Body of pancreas (tissue), 4 donors: ENCODE measurements around the gene CASR. TPM values are rescaled to one million over a fixed set of nuclear protein-coding genes. Genes with fewer than 3 reads are reported as not detected.

Experiments used
- ATAC-seq: fragments of 150-250 bp; one replicate; pipeline ENCODE4 v1.9.1; 2016
- DNase-seq, 4 donors: peaks; one replicate each; pipeline ENCODE4 v3.0.0-alpha.2; 2019
- H3K27ac ChIP-seq, 4 donors: fragments of 200-600 bp; sonication (generic); 1 replicate in 3 of 4; 2 replicates in 1 of 4; pipeline versions ENCODE4 v1.5.1 to v1.6.1; 2016 to 2019; ENCODE audit warnings: mild to moderate bottlenecking in 1 of 4, mixed read lengths in 1 of 4, moderate library complexity in 1 of 4
- H3K27me3 ChIP-seq, 2 donors: fragments of 200-600 bp; sonication (generic); one replicate each; pipeline ENCODE4 v1.6.0; 2016; ENCODE audit warnings: mild to moderate bottlenecking in 1 of 2
- H3K36me3 ChIP-seq, 2 donors: fragments of 200-600 bp; sonication (generic); replicated peaks in 1 of 2; 2 replicates each; pipeline ENCODE4 v1.5.1; 2016; ENCODE audit warnings: low read depth in 2 of 2; ENCODE audit not compliant: insufficient read depth in 1 of 2
- H3K4me1 ChIP-seq: fragments of 200-600 bp; sonication (generic); one replicate; pipeline ENCODE4 v1.6.0; 2016
- H3K4me3 ChIP-seq, 2 donors: fragments of 200-600 bp; sonication (generic); 1 replicate in 1 of 2; 2 replicates in 1 of 2; pipeline ENCODE4 v1.5.1; 2016 to 2019
- H3K9me3 ChIP-seq, 3 donors: fragments of 200-600 bp; sonication (generic); 1 replicate in 2 of 3; 2 replicates in 1 of 3; pipeline ENCODE4 v1.5.1; 2016
- CTCF ChIP-seq, 7 experiments: fragments of 450-650 bp in 4 of 7; fragments of 200-600 bp in 3 of 7; sonication (generic) in 3 of 7; IDR thresholded peaks; one replicate each; pipeline ENCODE4 v1.5.1; 2016 to 2019; ENCODE audit warnings: antibody characterized with exemption in 7 of 7
- POLR2A ChIP-seq, 3 donors: fragments of 450-650 bp; IDR thresholded peaks; one replicate each; pipeline ENCODE4 v1.6.1; 2016; ENCODE audit warnings: antibody characterized with exemption in 3 of 3, mild to moderate bottlenecking in 2 of 3
- WGBS, 2 donors: methylation state at CpG; one replicate each; pipeline ENCODE4 v1.1.5; 2017; 5-methylcytosine and 5-hydroxymethylcytosine counted together
- intact Hi-C: fragments of 100-400 bp; cut with DNase I; formaldehyde crosslinking; loops from one replicate; pipeline ENCODE4 v1.15.1; 2023
- total RNA-seq, 2 donors: library from RNA; depleted of rRNA; stranded (reverse); fragments of >200 nt; gene quantifications; one replicate each; pipeline ENCODE4 v1.1.0, GENCODE V29; 2016

CASR gene
- total RNA-seq, 2 donors from 2014 or later, result 8.9 to 11.9 TPM

GRCh38 chr3:122284486-122284885 lies 101.0 kb downstream of the CASR start:
- no peaks in the 10 kb centered on the region for H3K27me3 ChIP-seq
- no peaks in the 10 kb centered on the region for H3K9me3 ChIP-seq
- no peaks in the 10 kb centered on the region for H3K36me3 ChIP-seq
- no peak for DNase-seq
- H3K4me1 ChIP-seq, result no peaks in the 10 kb centered on the region
- no peak overlapping the region for H3K27ac ChIP-seq
- no peak for ATAC-seq
- 87 to 92% methylated on average over 15 of the region's 20 CpGs for WGBS, 2 donors
- no peak overlapping the region for H3K4me3 ChIP-seq
- intact Hi-C loops, result no loop called here
- no peak for TF ChIP-seq CTCF (IDR thresholded peaks at IDR 0.05)
- TF ChIP-seq POLR2A (IDR thresholded peaks at IDR 0.05), result no peak

GRCh38 chr3:122294359-122294758 lies 110.9 kb downstream of the CASR start:
- 7 to 11% methylated on average over 6 of the region's 6 CpGs for WGBS, 2 donors
- Histone ChIP-seq H3K27me3 (no peaks in the 10 kb centered on the region), H3K4me3 (no peak overlapping the region), H3K4me1 (peaks cover 28% of the 10 kb centered on the region), H3K27ac (peak overlapping the region; percentile 0 to 75 (median 62)), H3K36me3 (no peaks in the 10 kb centered on the region), H3K9me3 (no peaks in the 10 kb centered on the region)
- intact Hi-C loops, result no loop called here
- ATAC-seq, result peak; percentile 92
- TF ChIP-seq CTCF (IDR thresholded peaks at IDR 0.05) (no peak), POLR2A (IDR thresholded peaks at IDR 0.05) (no peak)
- DNase-seq, result peak; percentile 47 to 72 (median 62)

DNA sequence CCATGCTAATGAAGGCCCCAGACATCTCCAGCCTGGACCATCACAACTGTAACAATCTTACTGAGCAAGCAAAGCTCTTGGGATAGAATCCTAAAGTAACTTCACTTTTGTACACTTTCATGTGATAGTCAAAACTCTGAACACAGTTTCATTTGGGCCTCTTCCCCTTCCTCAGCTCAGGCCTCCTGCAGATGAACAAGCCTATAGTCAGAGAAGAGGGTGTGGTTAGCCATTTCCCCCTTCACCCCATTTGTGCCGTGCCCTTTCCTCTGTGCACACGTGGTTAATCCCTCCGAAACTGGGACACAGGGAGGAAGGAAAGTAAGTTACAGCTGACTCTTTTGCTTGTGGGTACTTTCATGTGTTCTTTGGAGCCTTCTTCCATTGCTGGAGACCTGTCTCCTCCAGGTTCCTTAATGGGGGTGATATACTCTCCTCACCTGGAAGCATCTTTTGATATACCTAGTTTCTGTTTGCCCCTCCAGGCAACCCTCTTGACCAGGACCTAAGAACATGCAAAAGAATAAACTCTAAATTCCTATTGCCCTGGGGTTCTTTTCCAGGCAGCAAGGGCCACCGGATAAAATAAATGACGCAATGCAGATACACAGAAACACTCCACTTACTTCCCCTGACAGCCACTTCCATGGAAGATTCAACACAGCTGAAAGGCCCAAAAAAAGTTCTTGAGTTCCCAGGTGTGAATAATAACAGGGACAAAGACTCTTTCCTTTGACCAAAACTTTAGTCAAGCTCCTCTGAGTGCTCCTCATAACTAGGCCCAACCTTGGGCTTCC lies 112.0 kb downstream of the CASR start:
- 85 to 88% methylated on average over 5 of the region's 5 CpGs for WGBS, 2 donors
- Histone ChIP-seq H3K27ac (peak overlapping the region in 3 of 4 donors; percentile 61 to 75 (median 62)), H3K9me3 (no peaks in the 10 kb centered on the region), H3K27me3 (no peaks in the 10 kb centered on the region), H3K4me3 (no peak overlapping the region), H3K36me3 (no peaks in the 10 kb centered on the region), H3K4me1 (peaks cover 28% of the 10 kb centered on the region)
- intact Hi-C loops, result no loop called here
- TF ChIP-seq POLR2A (IDR thresholded peaks at IDR 0.05) (no peak), CTCF (IDR thresholded peaks at IDR 0.05) (no peak)
- no peak for ATAC-seq
- peak in 1 of 4 donors; percentile 34 for DNase-seq

DNA sequence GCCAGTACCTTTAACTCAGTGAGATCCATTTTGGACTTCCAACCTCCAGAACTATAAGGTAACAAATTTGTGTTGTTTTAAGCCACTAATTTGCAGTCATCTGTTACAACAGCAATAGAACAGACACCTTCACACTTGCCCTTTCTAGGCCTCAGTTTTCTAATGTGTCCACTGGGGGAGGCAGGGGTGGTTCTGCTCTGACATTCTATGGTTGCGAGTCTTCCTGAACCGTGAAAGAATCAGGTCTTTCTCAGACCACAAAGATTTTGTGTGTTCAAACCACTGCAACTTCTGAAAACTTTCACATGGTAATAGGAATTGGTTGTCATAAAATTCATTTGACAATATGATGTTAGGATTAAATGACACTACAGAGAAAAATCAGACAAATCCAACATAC lies 114.8 kb downstream of the CASR start:
- ATAC-seq (no peak), DNase-seq (no peak)
- no peaks in the 10 kb centered on the region for H3K36me3 ChIP-seq
- H3K4me3 ChIP-seq, result no peak overlapping the region
- intact Hi-C loops, result no loop called here
- no peaks in the 10 kb centered on the region for H3K27me3 ChIP-seq
- H3K4me1 ChIP-seq, result peaks cover 23% of the 10 kb centered on the region
- WGBS, 2 donors, result 73 to 75% methylated on average over 2 of the region's 2 CpGs
- no peaks in the 10 kb centered on the region for H3K9me3 ChIP-seq
- TF ChIP-seq POLR2A (IDR thresholded peaks at IDR 0.05), result no peak
- no peak for TF ChIP-seq CTCF (IDR thresholded peaks at IDR 0.05)
- H3K27ac ChIP-seq, result no peak overlapping the region

DNA sequence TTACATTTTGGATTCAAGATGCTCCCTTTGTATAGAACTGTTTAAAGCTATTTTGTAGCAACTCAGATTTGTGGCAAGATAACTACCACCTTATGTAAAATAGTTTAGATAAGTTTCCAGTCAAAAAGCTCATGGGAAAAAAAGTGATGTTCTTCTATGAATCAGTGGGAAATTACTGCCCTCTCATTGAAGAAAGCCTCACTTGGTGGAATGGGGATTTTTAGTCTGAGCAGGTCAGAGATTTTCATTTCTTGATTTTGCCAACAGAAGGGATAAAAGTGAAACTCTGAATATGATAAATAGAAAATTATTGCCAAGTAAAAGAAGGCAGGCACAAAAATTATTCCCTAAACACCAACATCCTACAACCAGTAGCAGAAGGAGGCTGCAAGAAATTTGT lies 115.7 kb downstream of the CASR start:
- Histone ChIP-seq H3K27me3 (no peaks in the 10 kb centered on the region), H3K27ac (no peak overlapping the region)
- intact Hi-C loops, result no loop called here

More for the DNA sequence above, 115.7 kb downstream of the CASR start:
- TF ChIP-seq CTCF (IDR thresholded peaks at IDR 0.05) (no peak), POLR2A (IDR thresholded peaks at IDR 0.05) (no peak)
- no peaks in the 10 kb centered on the region for H3K36me3 ChIP-seq
- ATAC-seq (no peak), DNase-seq (no peak)
- H3K9me3 ChIP-seq, result no peaks in the 10 kb centered on the region
- H3K4me1 ChIP-seq, result peaks cover 13% of the 10 kb centered on the region
- H3K4me3 ChIP-seq, result no peak overlapping the region
